Epidermal melanocyte (primary cell): ENCODE measurements around the gene OXSR1.
A peak's percentile ranks its signal among the peaks of the same experiment; 100 is the strongest.
"Not testable (repeated sequence)": the region's sequence is repeated elsewhere in the genome, so short reads cannot be mapped to it uniquely, and the experiment has no call there.

Source experiments
- DNase-seq: peaks from one replicate; pipeline ENCODE4 v3.0.0; 2011; ENCODE audit warnings: low spot score; ENCODE audit not compliant: insufficient read length

Gene OXSR1

DNA sequence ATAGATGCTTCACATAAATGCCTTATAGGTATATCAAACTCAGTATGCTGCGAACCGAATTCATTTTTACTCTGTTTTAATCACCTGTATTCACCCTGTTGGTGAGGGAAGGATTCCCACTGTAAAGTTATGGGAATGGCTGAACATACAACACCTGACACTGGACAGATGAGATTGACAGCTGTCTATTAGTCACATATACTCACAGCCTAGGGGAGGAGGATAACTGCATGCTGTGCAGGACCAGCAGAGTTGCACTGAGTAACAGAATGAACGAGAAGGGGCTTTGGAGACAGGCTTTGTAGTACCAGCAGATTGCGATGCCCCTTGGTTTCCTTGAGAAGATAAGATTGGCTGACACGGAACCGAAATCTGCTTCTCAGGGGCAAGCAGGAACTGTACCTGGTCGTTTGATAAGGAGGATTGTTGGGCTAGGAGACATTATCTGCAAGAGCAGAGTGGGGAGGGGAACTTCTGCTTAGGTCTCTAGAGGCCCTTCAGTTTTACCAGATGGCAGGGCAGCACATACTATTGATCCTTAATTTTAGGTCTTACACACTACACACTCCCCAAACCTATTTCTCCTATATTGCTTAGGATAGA is 56.8 kb downstream of the OXSR1 start:
- DNase-seq: no peak

DNA sequence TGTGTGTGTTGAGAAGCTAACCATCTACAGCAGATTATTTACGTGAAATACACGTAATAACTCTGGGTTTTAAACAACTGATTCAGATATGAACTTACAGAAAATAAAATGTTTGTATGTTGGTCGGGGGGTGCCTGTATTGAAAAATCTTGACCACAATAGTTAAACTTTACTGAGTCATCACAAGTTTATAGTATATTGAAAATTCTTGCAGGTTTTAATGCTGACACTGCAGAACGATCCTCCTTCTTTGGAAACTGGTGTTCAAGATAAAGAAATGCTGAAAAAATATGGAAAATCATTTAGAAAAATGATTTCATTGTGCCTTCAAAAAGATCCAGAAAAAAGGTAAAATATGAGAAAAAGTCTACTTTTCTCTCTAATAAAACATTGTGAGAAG is 59.0 kb downstream of the OXSR1 start:
- no peak for DNase-seq

GRCh38 chr3:38226273-38226672 is 60.9 kb downstream of the OXSR1 start:
- DNase-seq: no peak

DNA sequence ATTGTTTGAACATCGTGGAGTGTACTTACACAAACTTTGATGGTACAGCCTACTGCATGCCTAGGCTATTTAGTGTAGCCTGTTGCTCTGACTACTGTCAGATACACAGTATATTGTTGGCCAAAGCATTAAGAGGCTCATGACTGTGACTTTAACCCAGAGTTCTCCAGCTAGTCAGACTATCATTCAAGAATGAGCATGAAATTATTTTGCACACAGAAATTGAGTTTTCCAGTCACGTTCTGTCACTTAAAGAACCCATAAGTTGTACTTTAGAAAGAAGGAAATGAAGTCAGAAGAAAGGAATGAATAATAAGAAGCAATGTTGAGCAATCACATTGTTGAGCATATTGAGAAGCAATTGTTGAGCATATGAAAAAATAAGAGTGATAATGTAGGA is 62.7 kb downstream of the OXSR1 start:
- no peak for DNase-seq

DNA sequence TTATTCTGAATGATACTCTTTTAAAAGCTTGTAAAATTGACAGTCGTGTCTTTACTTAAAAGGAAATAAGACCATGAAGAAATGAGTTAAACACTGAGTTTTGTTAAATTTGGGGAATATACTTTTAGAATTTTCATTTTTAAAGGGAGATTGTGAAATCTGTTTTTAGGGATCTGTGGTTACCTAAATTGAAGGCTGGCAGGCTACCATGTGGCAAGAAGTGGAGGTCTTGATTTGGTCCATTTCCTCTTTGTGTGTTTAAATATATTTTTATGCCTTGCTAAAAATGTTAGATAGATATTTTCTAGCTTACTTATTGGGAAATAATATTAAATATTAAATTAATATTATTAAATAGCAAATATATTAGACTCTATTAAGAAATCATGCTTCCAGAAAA is 63.7 kb downstream of the OXSR1 start:
- DNase-seq: no peak

- no peak for DNase-seq
Observed at GRCh38 chr3:38232701-38233100, 67.4 kb downstream of the OXSR1 start.

- no peak for DNase-seq
Observed at GRCh38 chr3:38235466-38235865, 70.1 kb downstream of the OXSR1 start.

GRCh38 chr3:38238416-38239008 is 73.2 kb downstream of the OXSR1 start:
- no peak for DNase-seq

GRCh38 chr3:38242812-38243211 is 77.5 kb downstream of the OXSR1 start:
- not testable (repeated sequence) for DNase-seq

DNA sequence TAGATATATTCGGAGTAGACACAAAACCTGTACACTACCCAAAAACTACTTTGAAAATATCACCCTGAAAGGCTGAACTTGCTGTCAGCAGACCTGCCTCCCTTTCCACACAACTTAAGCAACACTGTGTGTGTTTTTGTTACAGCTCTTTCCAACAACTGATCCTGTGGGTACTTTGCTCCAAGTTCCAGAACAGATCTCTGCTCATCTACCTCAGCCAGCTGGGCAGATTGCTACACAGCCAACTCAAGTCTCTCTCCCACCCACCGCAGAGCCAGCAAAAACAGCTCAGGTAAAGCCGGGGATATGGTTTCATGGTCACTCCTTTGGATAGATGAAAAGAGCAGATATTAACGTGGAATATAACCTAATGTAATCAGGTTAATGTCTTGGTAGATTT is 80.6 kb downstream of the OXSR1 start:
- no peak for DNase-seq

- peak; percentile 27 for DNase-seq
Observed at GRCh38 chr3:38247366-38248035, 82.2 kb downstream of the OXSR1 start.

- no peak for DNase-seq
Observed at GRCh38 chr3:38250198-38250597, 84.9 kb downstream of the OXSR1 start.

GRCh38 chr3:38251197-38251596 is 85.9 kb downstream of the OXSR1 start:
- no peak for DNase-seq

- no peak for DNase-seq
Observed at GRCh38 chr3:38253704-38254103, 88.4 kb downstream of the OXSR1 start.

DNA sequence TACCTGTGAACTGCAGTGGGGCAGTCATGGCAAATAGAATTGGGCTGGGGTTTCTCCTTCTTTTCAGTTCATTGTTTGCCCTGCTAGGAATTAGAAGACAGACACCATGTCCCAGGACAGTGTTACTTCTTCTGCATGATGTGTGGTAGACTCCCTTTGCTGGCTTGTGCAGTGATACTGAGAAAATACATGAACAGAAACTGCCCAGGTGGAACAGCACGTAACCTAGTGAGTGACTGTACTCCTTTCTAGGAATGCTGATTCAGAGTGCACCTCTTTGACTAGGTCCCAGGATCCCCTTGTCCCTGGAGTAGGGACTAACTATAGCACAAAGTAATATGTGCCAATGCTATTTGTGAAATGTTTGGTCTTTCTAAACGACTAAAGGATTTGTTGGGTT is 89.5 kb downstream of the OXSR1 start:
- no peak for DNase-seq

GRCh38 chr3:38255627-38256026 is 90.3 kb downstream of the OXSR1 start:
- DNase-seq: no peak

DNA sequence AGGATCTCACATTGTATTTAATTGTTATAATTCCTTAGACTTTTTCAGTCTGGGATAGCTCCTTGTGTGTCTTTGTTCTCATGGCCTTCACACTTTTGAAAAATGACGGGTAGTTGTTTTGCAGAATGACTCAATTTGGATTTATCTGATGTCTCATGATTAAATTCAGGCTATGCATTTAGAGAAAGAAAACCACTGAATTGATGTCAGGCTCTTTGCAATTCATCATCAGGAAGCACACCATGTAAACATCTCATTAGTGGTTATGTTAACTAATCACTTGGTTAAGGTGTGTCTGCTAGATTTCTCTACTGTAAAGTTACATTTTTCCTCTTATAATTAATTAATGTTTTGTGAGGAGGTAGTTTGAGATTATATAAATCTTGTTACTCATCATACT is 92.2 kb downstream of the OXSR1 start:
- DNase-seq: no peak

GRCh38 chr3:38260474-38260873 is 95.1 kb downstream of the OXSR1 start:
- DNase-seq: no peak

GRCh38 chr3:38264353-38264771 is 99.0 kb downstream of the OXSR1 start:
- DNase-seq: no peak

- no peak for DNase-seq
Observed at GRCh38 chr3:38264779-38265178, 99.4 kb downstream of the OXSR1 start.

- DNase-seq: no peak
Observed at GRCh38 chr3:38265604-38266307, 100.4 kb downstream of the OXSR1 start, which contains the start of gene SLC22A13. SLC22A13 (plus strand) TSS chr3:38265812; CDS start chr3:38265861, 49 bp downstream.

DNA sequence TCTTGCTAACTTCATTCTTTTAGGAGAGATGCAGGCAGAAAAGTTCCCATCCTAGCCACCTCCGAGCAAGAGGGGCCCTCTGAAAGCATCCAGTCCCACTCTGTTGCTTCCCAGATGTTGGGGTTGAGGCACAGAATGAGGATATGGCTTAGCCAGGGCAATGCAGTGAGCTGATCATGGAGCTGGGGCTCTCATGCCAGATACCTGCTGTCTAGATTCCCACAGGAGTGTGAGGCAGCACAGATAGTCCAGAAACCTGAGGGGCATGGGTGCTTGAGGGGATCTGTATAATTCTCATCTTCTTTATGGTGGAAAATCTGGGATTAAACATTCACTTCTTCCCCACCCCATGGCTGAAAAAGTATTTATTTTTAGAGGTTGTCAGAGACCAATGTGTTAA is 101.5 kb downstream of the OXSR1 start:
- DNase-seq: no peak
